OCI-LY3 (cell line): Measurements from ENCODE around the gene AMOTL1.

Experiments used
- CTCF ChIP-seq: fragments of 200-600, 300-600 bp; sonication (generic); IDR thresholded peaks from 2 replicates; pipeline ENCODE4 v1.5.1; 2014; ENCODE audit warnings: antibody characterized with exemption, low read length, low read depth
- EZH2phosphoT487 ChIP-seq: fragments of 200-600 bp; shearing (Covaris generic); IDR thresholded peaks from 2 replicates; pipeline ENCODE4 v1.6.1; 2018; ENCODE audit warnings: antibody characterized with exemption, mixed run types, low read depth

- TF ChIP-seq CTCF (no peak), EZH2phosphoT487 (no peak)
These were observed 99.0 kb downstream of the AMOTL1 start for GRCh38 chr11:94866936-94867795.
